ENCODE data around the gene HDAC10.
"Not testable (repeated sequence)": the region's sequence is repeated elsewhere in the genome, so short reads cannot be mapped to it uniquely, and the experiment has no call there.

The HDAC10 gene

DNA sequence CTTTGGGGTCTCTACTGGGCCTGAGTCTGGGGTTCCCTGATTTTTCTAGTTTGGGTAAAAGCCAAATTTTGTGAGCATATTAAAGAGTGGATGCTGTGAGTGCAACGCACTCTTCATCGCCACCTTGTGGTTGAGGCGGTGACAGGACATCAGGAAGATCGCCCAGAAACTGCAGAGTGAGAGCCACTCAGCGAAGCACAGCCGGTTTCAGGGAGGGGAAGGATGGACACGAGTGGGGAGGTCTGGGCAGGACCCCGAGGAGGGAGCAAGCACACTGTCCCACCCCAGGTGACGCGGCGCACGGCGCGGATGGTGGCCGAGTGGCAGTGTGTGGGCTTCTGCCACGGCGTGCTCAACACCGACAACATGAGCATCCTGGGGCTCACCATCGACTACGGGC lies 41.2 kb downstream of the HDAC10 start:
- H3K4me3 ChIP-seq (ENCODE audit: low read length in 2 of 2): no peak overlapping the region
- H3K9me3 ChIP-seq (ENCODE audit: control insufficient read depth in 2 of 2, low read length in 2 of 2): no peaks in the 10 kb centered on the region
- no peaks in the 10 kb centered on the region for H3K27me3 ChIP-seq (ENCODE audit: control insufficient read depth in 1 of 2, insufficient read depth in 2 of 2, low read length in 2 of 2)
- H3K9ac ChIP-seq (ENCODE audit: low read length in 2 of 2): no peak overlapping the region
- peaks cover 23 to 42% of the 10 kb centered on the region in 2 donors for H3K36me3 ChIP-seq (ENCODE audit: control insufficient read depth in 2 of 2, insufficient read depth in 2 of 2, low read length in 2 of 2)
- peaks cover 8% of the 10 kb centered on the region for H3K4me1 ChIP-seq (ENCODE audit: control insufficient read depth, insufficient read depth, low read length)
- no peak overlapping the region for H3K27ac ChIP-seq (ENCODE audit: low read length)

DNA sequence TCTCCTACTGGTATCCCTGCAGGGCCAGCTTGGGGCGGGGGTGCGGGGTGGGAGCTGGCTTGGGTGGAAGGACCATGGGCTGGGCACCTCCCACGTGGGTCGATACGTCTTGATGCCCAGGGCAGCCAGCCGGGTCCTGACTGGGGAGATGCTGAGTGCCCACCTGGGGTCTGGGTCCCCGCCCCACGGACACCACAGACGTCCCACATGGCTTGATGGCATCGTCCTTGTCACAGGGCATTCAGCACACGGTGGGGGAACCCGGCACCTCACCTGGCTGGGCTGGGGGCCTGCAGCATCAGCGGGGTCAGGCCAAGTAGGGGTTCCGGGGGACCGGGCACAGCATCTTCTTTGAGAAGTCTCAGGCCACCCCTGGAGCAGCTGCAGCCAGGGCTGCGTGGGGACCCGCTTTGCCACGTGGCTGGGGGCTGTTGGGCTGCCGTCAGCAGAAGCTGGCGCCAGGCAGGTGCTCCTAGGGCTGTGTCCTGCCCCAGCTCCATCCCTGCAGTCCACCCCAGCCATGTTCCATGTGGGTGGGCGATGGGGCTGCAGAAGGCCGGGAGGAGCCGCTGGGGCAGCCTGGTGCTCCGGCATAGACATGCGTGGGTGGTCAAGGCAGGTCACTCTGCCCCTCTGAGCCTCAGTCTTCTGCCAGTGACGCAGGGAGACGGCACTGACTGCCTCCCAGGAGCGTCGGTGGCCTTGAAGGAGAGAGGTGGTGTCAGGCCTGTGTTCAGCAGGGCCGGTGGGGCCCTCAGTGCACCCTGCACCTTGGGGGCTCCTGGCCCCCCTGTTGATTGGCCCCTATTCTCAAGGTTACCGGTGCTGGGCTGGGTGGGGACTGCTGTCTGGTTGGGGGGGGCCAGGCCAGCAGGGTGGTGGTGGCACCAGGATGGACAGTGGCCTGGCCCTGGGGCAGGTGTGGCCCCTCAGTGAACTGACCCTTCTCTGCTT lies 41.8 kb downstream of the HDAC10 start:
- Histone ChIP-seq H3K9me3 (ENCODE audit: control insufficient read depth in 2 of 2, low read length in 2 of 2) (no peaks in the 10 kb centered on the region), H3K27ac (ENCODE audit: low read length) (no peak overlapping the region), H3K4me1 (ENCODE audit: control insufficient read depth, insufficient read depth, low read length) (peaks cover 8% of the 10 kb centered on the region), H3K4me3 (ENCODE audit: low read length in 2 of 2) (no peak overlapping the region), H3K27me3 (ENCODE audit: control insufficient read depth in 1 of 2, insufficient read depth in 2 of 2, low read length in 2 of 2) (no peaks in the 10 kb centered on the region), H3K9ac (ENCODE audit: low read length in 2 of 2) (no peak overlapping the region), H3K36me3 (ENCODE audit: control insufficient read depth in 2 of 2, insufficient read depth in 2 of 2, low read length in 2 of 2) (peaks cover 23 to 37% of the 10 kb centered on the region in 2 donors)

DNA sequence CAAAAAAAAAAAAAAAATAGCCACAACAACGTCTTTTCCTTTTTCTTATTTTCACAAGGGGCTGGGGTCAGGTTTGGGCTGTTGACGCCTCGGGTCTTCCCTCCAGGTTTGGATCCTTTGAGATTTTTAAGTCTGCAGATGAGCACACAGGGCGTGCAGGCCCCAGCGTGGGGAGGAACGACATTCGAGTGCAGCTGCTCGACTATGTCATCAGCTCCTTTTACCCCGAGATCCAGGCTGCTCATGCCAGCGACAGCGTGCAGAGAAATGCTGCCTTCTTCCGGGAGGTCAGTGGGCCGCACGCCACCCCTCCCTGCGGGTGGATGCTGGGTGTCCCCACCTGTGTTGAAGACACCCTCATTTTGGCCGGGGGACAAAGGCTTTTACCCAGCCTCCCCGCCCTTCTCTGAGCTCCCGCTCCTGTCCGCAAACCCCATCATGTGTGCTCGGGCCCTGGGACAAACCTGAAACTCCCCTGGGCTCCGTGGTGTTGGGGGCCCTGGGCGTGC lies 42.6 kb downstream of the HDAC10 start:
- Histone ChIP-seq H3K4me3 (ENCODE audit: low read length in 2 of 2) (no peak overlapping the region), H3K9ac (ENCODE audit: low read length in 2 of 2) (no peak overlapping the region), H3K9me3 (ENCODE audit: control insufficient read depth in 2 of 2, low read length in 2 of 2) (no peaks in the 10 kb centered on the region), H3K36me3 (ENCODE audit: control insufficient read depth in 2 of 2, insufficient read depth in 2 of 2, low read length in 2 of 2) (peaks cover 23 to 37% of the 10 kb centered on the region in 2 donors), H3K27ac (ENCODE audit: low read length) (no peak overlapping the region), H3K27me3 (ENCODE audit: control insufficient read depth in 1 of 2, insufficient read depth in 2 of 2, low read length in 2 of 2) (no peaks in the 10 kb centered on the region), H3K4me1 (ENCODE audit: control insufficient read depth, insufficient read depth, low read length) (peaks cover 8% of the 10 kb centered on the region)

DNA sequence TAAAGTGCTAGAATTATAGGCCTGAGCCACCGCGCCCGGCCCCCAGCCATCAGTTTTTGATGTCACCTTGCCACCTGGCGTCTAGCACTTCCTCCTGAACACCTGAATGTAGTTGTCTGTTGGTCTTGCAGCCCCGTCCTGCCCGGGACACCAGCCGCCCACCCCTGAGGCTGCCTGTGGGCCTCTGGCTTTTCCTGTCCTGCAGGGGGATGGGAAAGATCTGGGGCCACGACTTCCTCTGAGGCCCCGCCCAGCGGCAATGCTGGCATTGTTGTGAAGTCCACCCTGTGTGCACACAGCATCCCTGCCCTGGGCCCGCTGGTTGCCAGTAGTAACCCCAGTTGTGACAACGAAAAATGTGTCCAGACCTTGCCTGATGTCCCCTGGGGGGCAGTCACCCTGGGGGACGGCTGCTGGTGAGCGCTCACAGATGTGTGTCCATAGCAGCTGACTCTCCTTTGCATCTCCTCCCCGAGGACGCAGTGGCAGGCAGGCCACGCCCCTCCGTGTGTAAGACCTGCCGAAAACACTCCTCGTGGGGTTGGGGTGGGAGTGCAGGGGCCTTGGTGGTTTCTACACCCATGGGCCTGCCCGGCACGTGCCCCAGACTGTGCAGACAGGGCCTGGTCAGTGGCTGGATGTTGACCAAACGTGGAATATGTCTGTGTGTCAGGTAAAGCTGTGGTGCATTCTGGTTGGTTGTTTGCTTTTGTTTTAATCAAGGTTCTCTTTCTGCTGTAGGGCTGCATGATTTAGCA lies 43.5 kb downstream of the HDAC10 start:
- H3K4me3 ChIP-seq (ENCODE audit: low read length in 2 of 2): no peak overlapping the region
- peaks cover 11% of the 10 kb centered on the region for H3K4me1 ChIP-seq (ENCODE audit: control insufficient read depth, insufficient read depth, low read length)
- H3K27ac ChIP-seq (ENCODE audit: low read length): no peak overlapping the region
- peaks cover 15 to 28% of the 10 kb centered on the region in 2 donors for H3K36me3 ChIP-seq (ENCODE audit: control insufficient read depth in 2 of 2, insufficient read depth in 2 of 2, low read length in 2 of 2)
- H3K9ac ChIP-seq (ENCODE audit: low read length in 2 of 2): no peak overlapping the region
- H3K27me3 ChIP-seq (ENCODE audit: control insufficient read depth in 1 of 2, insufficient read depth in 2 of 2, low read length in 2 of 2): no peaks in the 10 kb centered on the region
- no peaks in the 10 kb centered on the region for H3K9me3 ChIP-seq (ENCODE audit: control insufficient read depth in 2 of 2, low read length in 2 of 2)

DNA sequence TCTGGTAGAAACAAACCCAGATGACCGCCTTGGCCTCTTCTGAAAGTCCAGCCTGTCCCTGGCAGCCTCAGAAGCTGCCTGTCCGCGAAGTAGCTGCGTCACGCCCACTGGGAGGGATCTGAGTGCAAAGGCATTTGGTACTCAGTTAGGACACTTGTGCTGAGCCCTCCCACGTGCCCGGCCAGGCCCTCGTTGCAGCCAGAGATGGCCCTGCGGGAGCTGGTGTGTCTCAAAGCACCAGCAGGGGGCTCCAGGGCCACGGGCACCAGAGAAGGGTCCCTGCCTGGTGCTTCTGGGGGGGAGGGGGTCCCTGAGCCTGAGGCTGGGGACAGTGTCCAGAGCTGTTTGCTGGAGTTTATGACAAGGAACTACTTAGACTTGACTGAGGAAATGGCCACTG lies 44.5 kb downstream of the HDAC10 start:
- Histone ChIP-seq H3K9ac (ENCODE audit: low read length in 2 of 2) (no peak overlapping the region), H3K9me3 (ENCODE audit: control insufficient read depth in 2 of 2, low read length in 2 of 2) (no peaks in the 10 kb centered on the region), H3K36me3 (ENCODE audit: control insufficient read depth in 2 of 2, insufficient read depth in 2 of 2, low read length in 2 of 2) (peaks cover 11 to 26% of the 10 kb centered on the region in 2 donors), H3K4me1 (ENCODE audit: control insufficient read depth, insufficient read depth, low read length) (peaks cover 19% of the 10 kb centered on the region), H3K27me3 (ENCODE audit: control insufficient read depth in 1 of 2, insufficient read depth in 2 of 2, low read length in 2 of 2) (no peaks in the 10 kb centered on the region), H3K27ac (ENCODE audit: low read length) (no peak overlapping the region), H3K4me3 (ENCODE audit: low read length in 2 of 2) (no peak overlapping the region)

DNA sequence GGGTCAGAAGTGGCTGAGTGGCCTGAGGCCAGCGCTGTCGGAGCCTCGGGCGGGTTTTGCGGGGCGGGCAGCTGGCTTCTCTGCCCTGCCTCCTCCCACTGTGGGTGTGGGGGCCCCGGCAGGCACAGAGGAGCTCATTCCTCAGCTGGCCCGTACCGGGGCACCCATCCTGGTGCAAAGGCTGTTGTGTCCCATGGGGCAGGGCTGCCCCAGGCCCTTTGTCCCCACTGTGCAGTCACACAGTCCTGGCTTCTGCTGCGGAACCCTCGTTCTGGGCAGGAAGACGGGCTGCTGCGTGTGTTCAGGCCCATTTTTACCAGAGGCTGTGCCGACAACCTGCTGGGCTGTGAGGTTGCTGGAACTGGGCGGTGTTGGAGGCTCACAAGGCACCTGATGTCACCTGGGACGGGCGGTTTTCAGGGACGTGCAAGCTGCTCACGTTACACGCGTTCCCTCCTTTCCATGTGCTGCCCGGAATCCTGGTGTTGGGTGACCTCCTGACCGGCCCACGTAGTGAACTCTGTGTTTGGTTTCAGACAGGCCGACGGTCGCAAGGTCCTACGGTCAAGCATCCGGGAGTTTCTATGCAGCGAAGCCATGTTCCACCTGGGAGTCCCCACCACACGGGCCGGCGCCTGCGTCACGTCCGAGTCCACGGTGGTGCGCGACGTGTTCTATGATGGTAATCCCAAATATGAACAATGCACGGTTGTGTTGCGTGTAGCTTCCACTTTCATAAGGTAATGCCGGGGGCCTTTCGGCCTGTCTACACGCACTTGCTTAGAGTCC lies 45.1 kb downstream of the HDAC10 start:
- no peaks in the 10 kb centered on the region for H3K9me3 ChIP-seq (ENCODE audit: control insufficient read depth in 2 of 2, low read length in 2 of 2)
- H3K9ac ChIP-seq (ENCODE audit: low read length in 2 of 2): no peak overlapping the region
- peaks cover 23% of the 10 kb centered on the region for H3K4me1 ChIP-seq (ENCODE audit: control insufficient read depth, insufficient read depth, low read length)
- peaks cover 7 to 22% of the 10 kb centered on the region in 2 donors for H3K36me3 ChIP-seq (ENCODE audit: control insufficient read depth in 2 of 2, insufficient read depth in 2 of 2, low read length in 2 of 2)
- H3K27me3 ChIP-seq (ENCODE audit: control insufficient read depth in 1 of 2, insufficient read depth in 2 of 2, low read length in 2 of 2): no peaks in the 10 kb centered on the region
- H3K4me3 ChIP-seq (ENCODE audit: low read length in 2 of 2): no peak overlapping the region
- H3K27ac ChIP-seq (ENCODE audit: low read length): no peak overlapping the region

DNA sequence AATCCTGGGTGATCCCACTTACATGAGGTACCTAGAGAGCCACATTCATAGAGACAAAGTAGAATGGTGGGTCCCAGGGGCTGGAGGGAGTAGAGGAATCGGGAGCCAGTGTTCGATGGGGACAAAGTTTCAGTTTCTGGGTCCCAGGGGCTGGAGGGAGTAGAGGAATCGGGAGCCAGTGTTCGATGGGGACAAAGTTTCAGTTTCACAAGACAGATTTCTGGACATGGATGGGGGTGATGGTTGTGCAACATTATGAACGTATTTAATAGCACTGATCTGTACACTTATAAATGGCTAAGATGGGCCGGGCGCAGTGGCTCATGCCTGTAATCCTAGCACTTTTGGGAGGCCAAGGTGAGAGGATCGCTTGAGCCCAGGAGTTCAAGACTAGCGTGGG lies 46.1 kb downstream of the HDAC10 start:
- H3K27ac ChIP-seq (ENCODE audit: low read length); H3K4me3 ChIP-seq (ENCODE audit: low read length in 2 of 2); H3K9me3 ChIP-seq (ENCODE audit: control insufficient read depth in 2 of 2, low read length in 2 of 2); H3K9ac ChIP-seq (ENCODE audit: low read length in 2 of 2); H3K27me3 ChIP-seq (ENCODE audit: control insufficient read depth in 1 of 2, insufficient read depth in 2 of 2, low read length in 2 of 2): not testable (repeated sequence)
- H3K4me1 ChIP-seq (ENCODE audit: control insufficient read depth, insufficient read depth, low read length): peaks cover 29% of the 10 kb centered on the region
- H3K36me3 ChIP-seq (ENCODE audit: control insufficient read depth in 2 of 2, insufficient read depth in 2 of 2, low read length in 2 of 2): peaks cover 0 to 14% of the 10 kb centered on the region in 2 donors

DNA sequence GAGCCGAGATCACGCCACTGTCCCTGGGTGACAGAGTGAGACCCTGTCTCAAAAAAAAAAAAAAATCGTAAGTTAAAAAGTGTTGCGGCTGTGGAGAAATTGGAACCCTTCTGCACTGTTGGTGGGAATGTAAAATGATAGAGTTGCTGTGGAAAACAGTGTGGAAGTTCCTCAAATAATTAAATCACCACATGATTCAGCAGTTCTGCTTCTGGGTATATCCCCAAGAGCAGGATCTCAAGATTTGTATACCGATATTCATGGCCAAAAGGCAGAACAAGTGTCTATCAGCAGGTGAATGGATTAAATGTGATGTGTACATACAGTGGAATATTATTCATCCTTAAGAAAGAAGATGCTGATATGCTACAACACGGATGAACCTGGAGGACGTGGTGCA lies 46.5 kb downstream of the HDAC10 start:
- H3K4me3 ChIP-seq (ENCODE audit: low read length in 2 of 2): no peak overlapping the region
- H3K27me3 ChIP-seq (ENCODE audit: control insufficient read depth in 1 of 2, insufficient read depth in 2 of 2, low read length in 2 of 2): no peaks in the 10 kb centered on the region
- H3K9ac ChIP-seq (ENCODE audit: low read length in 2 of 2): no peak overlapping the region
- peaks cover 33% of the 10 kb centered on the region for H3K4me1 ChIP-seq (ENCODE audit: control insufficient read depth, insufficient read depth, low read length)
- no peaks in the 10 kb centered on the region for H3K9me3 ChIP-seq (ENCODE audit: control insufficient read depth in 2 of 2, low read length in 2 of 2)
- peaks cover 0 to 13% of the 10 kb centered on the region in 2 donors for H3K36me3 ChIP-seq (ENCODE audit: control insufficient read depth in 2 of 2, insufficient read depth in 2 of 2, low read length in 2 of 2)
- H3K27ac ChIP-seq (ENCODE audit: low read length): no peak overlapping the region

DNA sequence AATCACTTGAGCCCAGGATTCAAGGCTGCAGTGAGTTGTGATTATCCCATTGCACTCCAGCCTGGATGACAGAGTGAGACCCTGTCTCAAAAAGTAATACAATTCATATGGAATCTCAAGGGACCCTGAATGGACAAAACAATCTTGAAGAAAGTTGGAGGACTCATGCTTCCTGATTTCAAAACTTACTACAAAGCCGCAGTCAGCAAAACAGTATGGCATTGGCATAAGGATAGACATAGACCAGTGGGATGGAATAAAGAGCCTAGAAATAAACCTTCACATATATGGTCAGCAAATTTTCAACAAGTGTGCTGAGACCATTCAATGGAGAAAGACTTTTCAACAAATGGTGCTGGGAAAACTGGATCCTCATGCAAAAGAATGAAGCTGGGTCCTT lies 47.8 kb downstream of the HDAC10 start:
- Histone ChIP-seq H3K36me3 (ENCODE audit: control insufficient read depth in 2 of 2, insufficient read depth in 2 of 2, low read length in 2 of 2) (peaks cover 0 to 13% of the 10 kb centered on the region in 2 donors), H3K27me3 (ENCODE audit: control insufficient read depth in 1 of 2, insufficient read depth in 2 of 2, low read length in 2 of 2) (no peaks in the 10 kb centered on the region)

DNA sequence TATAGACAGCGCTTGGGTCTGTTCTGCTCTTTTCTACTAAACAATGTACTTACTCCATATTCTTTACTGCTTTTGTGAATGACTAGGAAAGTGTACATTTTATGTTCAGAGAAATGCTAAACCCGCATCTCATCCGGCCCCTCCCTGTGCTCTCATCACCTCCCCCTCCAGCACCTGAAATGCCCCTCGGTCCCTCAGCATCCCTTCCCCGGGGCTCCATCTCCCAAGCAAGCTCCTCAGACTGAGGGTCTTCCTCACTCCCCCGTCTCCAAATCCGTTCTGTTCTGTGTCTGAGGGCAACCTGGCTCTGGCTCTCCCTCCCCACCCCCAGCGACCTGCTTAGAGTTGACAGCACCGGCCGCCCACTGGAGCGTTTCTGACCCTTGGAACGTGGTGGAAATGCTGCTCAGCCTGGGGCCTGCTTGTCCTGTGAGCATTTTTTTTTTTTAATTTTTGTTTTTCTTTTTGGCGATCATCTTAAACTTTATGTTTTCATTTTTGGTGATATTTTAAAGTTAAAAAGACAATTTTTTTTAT lies 48.9 kb downstream of the HDAC10 start:
- Histone ChIP-seq H3K27me3 (ENCODE audit: control insufficient read depth in 1 of 2, insufficient read depth in 2 of 2, low read length in 2 of 2) (no peaks in the 10 kb centered on the region), H3K4me3 (ENCODE audit: low read length in 2 of 2) (peak overlapping the region; percentile 73 to 77), H3K9me3 (ENCODE audit: control insufficient read depth in 2 of 2, low read length in 2 of 2) (no peaks in the 10 kb centered on the region), H3K4me1 (ENCODE audit: control insufficient read depth, insufficient read depth, low read length) (peaks cover 34% of the 10 kb centered on the region), H3K9ac (ENCODE audit: low read length in 2 of 2) (peak overlapping the region; percentile 62 to 70), H3K27ac (ENCODE audit: low read length) (no peak overlapping the region), H3K36me3 (ENCODE audit: control insufficient read depth in 2 of 2, insufficient read depth in 2 of 2, low read length in 2 of 2) (peaks cover 0 to 7% of the 10 kb centered on the region in 2 donors)

More for the DNA sequence above, 47.8 kb downstream of the HDAC10 start:
- peaks cover 34% of the 10 kb centered on the region for H3K4me1 ChIP-seq (ENCODE audit: control insufficient read depth, insufficient read depth, low read length)
- H3K27ac ChIP-seq (ENCODE audit: low read length): no peak overlapping the region
- H3K9me3 ChIP-seq (ENCODE audit: control insufficient read depth in 2 of 2, low read length in 2 of 2): no peaks in the 10 kb centered on the region
- no peak overlapping the region for H3K4me3 ChIP-seq (ENCODE audit: low read length in 2 of 2)
- no peak overlapping the region for H3K9ac ChIP-seq (ENCODE audit: low read length in 2 of 2)
